RPMI7951 (cell line): ENCODE measurements around the gene LONP2. TPM values are rescaled to one million over a fixed set of nuclear protein-coding genes. Genes with fewer than 3 reads are reported as not detected.
"Not testable (repeated sequence)": the region's sequence is repeated elsewhere in the genome, so short reads cannot be mapped to it uniquely, and the experiment has no call there.

Source experiments
- DNase-seq: peaks from one replicate; pipeline ENCODE4 v3.0.0-alpha.2; 2012; ENCODE audit warnings: low read depth
- total RNA-seq: library from RNA; depleted of rRNA; stranded (reverse); fragments of >200 nt; shearing (Covaris generic); gene quantifications from 2 replicates; pipeline ENCODE4 v1.2.3, GENCODE V29; 2014

LONP2 gene
- total RNA-seq, 1 experiment from 2014 or later: 47.9 TPM

- DNase-seq: no peak
These were observed 88.9 kb downstream of the LONP2 start for GRCh38 chr16:48332978-48333377.

GRCh38 chr16:48334325-48334724 is 90.2 kb downstream of the LONP2 start:
- DNase-seq: no peak

- no peak for DNase-seq
These were observed 91.9 kb downstream of the LONP2 start for GRCh38 chr16:48335961-48336360.

GRCh38 chr16:48340054-48340453 is 96.0 kb downstream of the LONP2 start:
- DNase-seq: no peak

GRCh38 chr16:48342591-48342990 is 98.5 kb downstream of the LONP2 start:
- DNase-seq: no peak

GRCh38 chr16:48347191-48347865 is 103.2 kb downstream of the LONP2 start:
- no peak for DNase-seq

- DNase-seq: no peak
These were observed 103.9 kb downstream of the LONP2 start for GRCh38 chr16:48347980-48348379.

GRCh38 chr16:48350736-48351135 is 106.6 kb downstream of the LONP2 start:
- DNase-seq: no peak

GRCh38 chr16:48352648-48353390 is 108.7 kb downstream of the LONP2 start:
- no peak for DNase-seq

- peak; percentile 67 for DNase-seq
These were observed 109.6 kb downstream of the LONP2 start for GRCh38 chr16:48353565-48354163.

GRCh38 chr16:48354385-48354784 is 110.3 kb downstream of the LONP2 start:
- not testable (repeated sequence) for DNase-seq

GRCh38 chr16:48354877-48355855 is 111.1 kb downstream of the LONP2 start:
- no peak for DNase-seq

GRCh38 chr16:48356633-48357376 is 112.7 kb downstream of the LONP2 start:
- no peak for DNase-seq

GRCh38 chr16:48358419-48358818 is 114.3 kb downstream of the LONP2 start:
- no peak for DNase-seq

GRCh38 chr16:48359983-48360382 is 115.9 kb downstream of the LONP2 start:
- DNase-seq: no peak

- DNase-seq: no peak
These were observed 116.9 kb downstream of the LONP2 start for GRCh38 chr16:48361012-48361411.

- DNase-seq: no peak
These were observed 117.5 kb downstream of the LONP2 start for GRCh38 chr16:48361540-48362144.

- DNase-seq: no peak
These were observed 121.0 kb downstream of the LONP2 start for GRCh38 chr16:48365025-48365600.

- DNase-seq: peak; percentile 86
These were observed 121.6 kb downstream of the LONP2 start for GRCh38 chr16:48365601-48366164.
